Activated naive CD4-positive, alpha-beta T cell treated with anti-CD3 and anti-CD28 coated beads, Interleukin-2, amount 50 U/mL, for 24 hours (primary cell): ENCODE measurements around the gene G6PD.
"Not testable (repeated sequence)": the region's sequence is repeated elsewhere in the genome, so short reads cannot be mapped to it uniquely, and the experiment has no call there.

Experiments used
- H3K27ac Mint-ChIP-seq: one replicate; pipeline ENCODE4 v1.8.0; 2021; ENCODE audit warnings: mild to moderate bottlenecking, mixed read lengths
- H3K27me3 Mint-ChIP-seq: one replicate; pipeline ENCODE4 v1.8.0; 2021; ENCODE audit warnings: mixed read lengths
- H3K36me3 Mint-ChIP-seq: one replicate; pipeline ENCODE4 v1.8.0; 2021; ENCODE audit warnings: mixed read lengths
- H3K4me1 Mint-ChIP-seq: one replicate; pipeline ENCODE4 v1.8.0; 2021; ENCODE audit warnings: mixed read lengths
- H3K4me3 Mint-ChIP-seq: one replicate; pipeline ENCODE4 v1.8.0; 2021; ENCODE audit warnings: mild to moderate bottlenecking, mixed read lengths
- H3K9me3 Mint-ChIP-seq: one replicate; pipeline ENCODE4 v1.8.0; 2021; ENCODE audit warnings: mixed read lengths

Gene G6PD

GRCh38 chrX:154552112-154552806 is 5.6 kb upstream of the G6PD start:
- H3K27ac Mint-ChIP-seq, H3K4me3 Mint-ChIP-seq, H3K27me3 Mint-ChIP-seq, H3K36me3 Mint-ChIP-seq, H3K9me3 Mint-ChIP-seq: not testable (repeated sequence)
- peaks cover 42% of the 10 kb centered on the region for H3K4me1 Mint-ChIP-seq

DNA sequence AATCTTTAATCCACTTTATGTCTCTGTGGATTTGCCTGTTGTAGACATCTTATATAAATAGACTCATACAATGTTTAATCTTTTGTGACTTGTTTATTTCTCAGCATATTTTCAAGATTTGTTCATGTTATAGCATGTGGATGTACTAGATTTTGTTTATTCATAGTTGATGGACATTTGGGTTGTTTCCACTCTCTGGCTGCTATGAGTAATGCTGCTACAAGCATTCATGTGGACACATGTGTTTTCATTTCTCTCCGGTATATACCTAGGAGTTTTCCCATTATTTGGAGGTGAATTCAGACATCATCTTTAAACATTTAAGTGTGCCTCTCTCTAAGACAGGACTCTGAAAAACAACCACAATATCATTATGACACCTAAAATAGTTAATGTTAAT is 3.1 kb upstream of the G6PD start:
- H3K9me3 Mint-ChIP-seq, result no peaks in the 10 kb centered on the region
- peaks cover 6% of the 10 kb centered on the region for H3K36me3 Mint-ChIP-seq
- H3K27me3 Mint-ChIP-seq, result no peaks in the 10 kb centered on the region
- H3K4me1 Mint-ChIP-seq, result peaks cover 46% of the 10 kb centered on the region
- H3K27ac Mint-ChIP-seq, result peak overlapping the region; percentile 80
- H3K4me3 Mint-ChIP-seq, result peak overlapping the region; percentile 64

- Mint-ChIP-seq H3K27me3 (no peaks in the 10 kb centered on the region), H3K27ac (peak overlapping the region; percentile 98), H3K9me3 (no peaks in the 10 kb centered on the region), H3K4me3 (peak overlapping the region; percentile 100), H3K36me3 (peaks cover 6% of the 10 kb centered on the region), H3K4me1 (peaks cover 41% of the 10 kb centered on the region)
Measured at GRCh38 chrX:154548028-154548316, 1.3 kb upstream of the G6PD start.

DNA sequence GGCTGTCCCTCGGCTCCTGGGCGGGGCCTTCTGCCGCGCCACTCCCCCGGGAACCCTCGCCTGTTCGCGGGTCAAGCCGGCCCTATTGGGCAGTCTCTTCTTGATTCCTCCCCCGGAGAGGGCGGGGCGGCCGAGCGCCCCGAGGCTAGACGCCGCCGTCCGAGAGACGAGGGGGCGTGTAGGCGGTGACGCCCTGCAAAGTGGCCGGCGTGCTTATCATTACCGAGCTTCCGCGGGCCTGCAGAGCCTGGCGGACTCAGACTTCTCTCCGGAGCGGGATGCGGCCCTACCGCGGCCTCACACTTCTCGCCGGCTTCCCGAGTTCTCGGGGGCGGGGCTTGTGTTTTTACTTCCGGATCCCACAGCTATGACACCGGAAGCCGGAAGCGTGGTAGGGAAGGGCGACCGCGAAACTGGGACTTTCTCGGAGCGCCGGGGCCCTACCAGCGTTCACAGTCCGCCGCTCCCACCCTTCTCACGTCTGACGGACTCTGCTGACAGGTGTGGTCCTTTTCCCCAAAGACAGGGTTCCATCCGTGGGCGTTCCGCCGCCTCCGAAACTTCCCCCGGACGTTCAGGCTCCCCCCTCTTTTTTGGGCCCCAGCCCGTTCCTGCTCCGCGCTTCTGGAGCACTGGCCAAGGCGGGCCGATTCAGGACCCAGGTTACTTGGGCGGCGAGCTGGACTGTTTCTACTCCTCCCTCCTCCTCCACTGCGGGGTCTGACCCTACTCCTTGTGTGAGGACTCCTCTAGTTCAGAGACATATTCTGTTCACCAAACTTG is 790 bp upstream of the G6PD start, which contains the start of gene IKBKG:
Gene IKBKG (plus strand): TSS at position 376 of the 783 bp plus-strand sequence. CDS start 4,383 bp downstream, outside the sequence.
- H3K4me3 Mint-ChIP-seq, result peak within 1 kb of the TSS; percentile 100
- H3K27ac Mint-ChIP-seq, result peak within 1 kb of the TSS; percentile 98
- H3K9me3 Mint-ChIP-seq, result no peaks in the 10 kb centered on the region
- H3K4me1 Mint-ChIP-seq, result peaks cover 44% of the 10 kb centered on the region
- no peaks in the 10 kb centered on the region for H3K27me3 Mint-ChIP-seq
- peaks cover 6% of the 10 kb centered on the region for H3K36me3 Mint-ChIP-seq

GRCh38 chrX:154545673-154546274 is 872 bp downstream of the G6PD start:
- no peaks in the 10 kb centered on the region for H3K27me3 Mint-ChIP-seq
- H3K9me3 Mint-ChIP-seq, result no peaks in the 10 kb centered on the region
- peaks cover 8% of the 10 kb centered on the region for H3K36me3 Mint-ChIP-seq
- peak overlapping the region; percentile 30 for H3K27ac Mint-ChIP-seq
- peak overlapping the region; percentile 91 for H3K4me3 Mint-ChIP-seq
- H3K4me1 Mint-ChIP-seq, result peaks cover 43% of the 10 kb centered on the region

GRCh38 chrX:154542723-154543424 is 3.8 kb downstream of the G6PD start:
- H3K36me3 Mint-ChIP-seq, result peaks cover 3% of the 10 kb centered on the region
- H3K27ac Mint-ChIP-seq, result peak overlapping the region; percentile 99
- no peaks in the 10 kb centered on the region for H3K9me3 Mint-ChIP-seq
- no peaks in the 10 kb centered on the region for H3K27me3 Mint-ChIP-seq
- H3K4me3 Mint-ChIP-seq, result peak overlapping the region; percentile 91
- peaks cover 32% of the 10 kb centered on the region for H3K4me1 Mint-ChIP-seq

- H3K27me3 Mint-ChIP-seq, result no peaks in the 10 kb centered on the region
- peaks cover 2% of the 10 kb centered on the region for H3K36me3 Mint-ChIP-seq
- no peaks in the 10 kb centered on the region for H3K9me3 Mint-ChIP-seq
- peaks cover 31% of the 10 kb centered on the region for H3K4me1 Mint-ChIP-seq
- peak overlapping the region; percentile 91 for H3K4me3 Mint-ChIP-seq
- peak overlapping the region; percentile 99 for H3K27ac Mint-ChIP-seq
Measured at GRCh38 chrX:154541896-154542722, 4.5 kb downstream of the G6PD start.

GRCh38 chrX:154541589-154541895 is 5.1 kb downstream of the G6PD start:
- Mint-ChIP-seq H3K36me3 (peaks cover 2% of the 10 kb centered on the region), H3K9me3 (no peaks in the 10 kb centered on the region), H3K27me3 (no peaks in the 10 kb centered on the region), H3K4me1 (peaks cover 31% of the 10 kb centered on the region), H3K4me3 (no peak overlapping the region), H3K27ac (peak overlapping the region; percentile 99)

- peaks cover 28% of the 10 kb centered on the region for H3K4me1 Mint-ChIP-seq
- H3K9me3 Mint-ChIP-seq, result no peaks in the 10 kb centered on the region
- H3K27ac Mint-ChIP-seq, result peak overlapping the region; percentile 99
- peaks cover 2% of the 10 kb centered on the region for H3K36me3 Mint-ChIP-seq
- H3K4me3 Mint-ChIP-seq, result peak overlapping the region; percentile 30
- no peaks in the 10 kb centered on the region for H3K27me3 Mint-ChIP-seq
Measured at GRCh38 chrX:154540897-154541535, 5.6 kb downstream of the G6PD start.

DNA sequence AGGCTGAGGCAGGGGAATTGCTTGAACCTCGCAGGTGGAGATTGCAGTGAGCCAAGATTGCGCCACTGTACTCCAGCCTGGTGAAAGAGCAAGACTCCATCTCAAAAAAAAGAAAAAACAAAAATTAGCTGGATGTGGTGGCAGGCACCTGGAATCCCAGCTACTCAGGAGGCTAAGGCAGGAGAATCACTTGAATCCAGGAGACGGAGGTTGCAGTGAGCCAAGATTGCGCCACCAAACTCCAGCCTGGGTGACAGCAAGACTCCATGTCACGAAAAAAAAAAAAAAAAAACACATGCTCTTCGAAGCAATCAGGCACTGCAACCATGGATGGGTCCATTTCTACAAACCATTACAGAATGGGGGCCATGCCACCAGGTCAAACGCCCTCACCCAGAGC is 6.3 kb downstream of the G6PD start:
- Mint-ChIP-seq H3K27ac (peak overlapping the region; percentile 80), H3K4me1 (peaks cover 23% of the 10 kb centered on the region)
- H3K4me3 Mint-ChIP-seq, H3K27me3 Mint-ChIP-seq, H3K9me3 Mint-ChIP-seq, H3K36me3 Mint-ChIP-seq: not testable (repeated sequence)

- H3K4me1 Mint-ChIP-seq, result peaks cover 23% of the 10 kb centered on the region
Measured at GRCh38 chrX:154539077-154539476, 7.6 kb downstream of the G6PD start.

DNA sequence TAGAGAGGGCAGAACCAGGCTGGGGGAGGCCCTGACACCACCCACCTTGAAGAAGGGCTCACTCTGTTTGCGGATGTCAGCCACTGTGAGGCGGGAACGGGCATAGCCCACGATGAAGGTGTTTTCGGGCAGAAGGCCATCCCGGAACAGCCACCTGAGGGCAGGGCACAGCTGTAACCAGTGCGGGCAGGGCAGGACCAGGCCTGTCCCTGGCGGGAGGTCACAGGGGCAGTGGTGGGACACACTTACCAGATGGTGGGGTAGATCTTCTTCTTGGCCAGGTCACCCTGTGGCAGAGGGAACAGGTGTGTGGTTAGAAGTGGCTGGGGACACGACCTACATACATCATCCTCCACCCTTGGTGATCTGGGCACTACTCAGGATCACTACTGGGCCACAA is 10.8 kb downstream of the G6PD start:
- Mint-ChIP-seq H3K9me3 (no peaks in the 10 kb centered on the region), H3K27me3 (no peaks in the 10 kb centered on the region), H3K4me1 (peaks cover 6% of the 10 kb centered on the region), H3K4me3 (no peak overlapping the region), H3K27ac (no peak overlapping the region), H3K36me3 (no peaks in the 10 kb centered on the region)

More at GRCh38 chrX:154539077-154539476, 7.6 kb downstream of the G6PD start:
- peak overlapping the region; percentile 62 for H3K27ac Mint-ChIP-seq
- peaks cover 2% of the 10 kb centered on the region for H3K36me3 Mint-ChIP-seq
- no peaks in the 10 kb centered on the region for H3K27me3 Mint-ChIP-seq
- peak overlapping the region; percentile 8 for H3K4me3 Mint-ChIP-seq
- H3K9me3 Mint-ChIP-seq, result no peaks in the 10 kb centered on the region

- Mint-ChIP-seq H3K27ac (no peak overlapping the region), H3K36me3 (no peaks in the 10 kb centered on the region), H3K4me3 (no peak overlapping the region), H3K4me1 (peaks cover 6% of the 10 kb centered on the region), H3K27me3 (no peaks in the 10 kb centered on the region), H3K9me3 (no peaks in the 10 kb centered on the region)
Measured at GRCh38 chrX:154534526-154535322, 11.9 kb downstream of the G6PD start.

- no peak overlapping the region for H3K27ac Mint-ChIP-seq
Measured at GRCh38 chrX:154532690-154533089, 14.0 kb downstream of the G6PD start.

More at GRCh38 chrX:154532690-154533089, 14.0 kb downstream of the G6PD start:
- no peaks in the 10 kb centered on the region for H3K27me3 Mint-ChIP-seq
- H3K4me1 Mint-ChIP-seq, result no peaks in the 10 kb centered on the region
- H3K4me3 Mint-ChIP-seq, result no peak overlapping the region
- H3K36me3 Mint-ChIP-seq, result no peaks in the 10 kb centered on the region
- H3K9me3 Mint-ChIP-seq, result no peaks in the 10 kb centered on the region
